Measurements from ENCODE around the gene BCKDHA.
"Not testable (repeated sequence)": the region's sequence is repeated elsewhere in the genome, so short reads cannot be mapped to it uniquely, and the experiment has no call there.

BCKDHA gene

GRCh38 chr19:41447732-41448332 lies 50.2 kb downstream of the BCKDHA start:
- DNase-seq (ENCODE audit: low spot score): no peak

GRCh38 chr19:41449079-41449864 lies 51.7 kb downstream of the BCKDHA start:
- peak; percentile 64 for DNase-seq (ENCODE audit: low spot score)

GRCh38 chr19:41449865-41450178 lies 52.2 kb downstream of the BCKDHA start:
- DNase-seq (ENCODE audit: low spot score): no peak

GRCh38 chr19:41452584-41453275 lies 55.1 kb downstream of the BCKDHA start:
- DNase-seq (ENCODE audit: low spot score): no peak

GRCh38 chr19:41455936-41456335 lies 58.3 kb downstream of the BCKDHA start:
- DNase-seq (ENCODE audit: low spot score): no peak

- no peak for DNase-seq (ENCODE audit: low spot score)
Measured at GRCh38 chr19:41456342-41456918, 58.8 kb downstream of the BCKDHA start.

GRCh38 chr19:41457241-41457640 lies 59.6 kb downstream of the BCKDHA start:
- no peak for DNase-seq (ENCODE audit: low spot score)

- no peak for DNase-seq (ENCODE audit: low spot score)
Measured at GRCh38 chr19:41462497-41462896, 64.9 kb downstream of the BCKDHA start.

- DNase-seq (ENCODE audit: low spot score): not testable (repeated sequence)
Measured at GRCh38 chr19:41463257-41464256, 65.9 kb downstream of the BCKDHA start.

All from hematopoietic multipotent progenitor cell treated with erythropoietin and hydrocortisone succinate and interleukin-3 and kit ligand, for 15 days (in vitro differentiated cells).